Ecto neural progenitor cell (in vitro differentiated cells): Measurements from ENCODE around the gene IGFBP6.
A peak's percentile ranks its signal among the peaks of the same experiment; 100 is the strongest.
"Not testable (repeated sequence)": the region's sequence is repeated elsewhere in the genome, so short reads cannot be mapped to it uniquely, and the experiment has no call there.

Experiments
- DNase-seq: peaks from one replicate; pipeline ENCODE4 v3.0.0-alpha.2; 2018; ENCODE audit warnings: low spot score

The IGFBP6 gene

GRCh38 chr12:53096759-53097158, 708 bp upstream of the IGFBP6 start:
- no peak for DNase-seq

GRCh38 chr12:53097207-53097563, 282 bp upstream of the IGFBP6 start:
- DNase-seq = no peak

GRCh38 chr12:53098354-53098981, 1.0 kb downstream of the IGFBP6 start:
- no peak for DNase-seq

GRCh38 chr12:53099071-53099882, 1.8 kb downstream of the IGFBP6 start:
- peak; percentile 93 for DNase-seq

GRCh38 chr12:53100466-53101151, 3.1 kb downstream of the IGFBP6 start:
- DNase-seq = no peak

GRCh38 chr12:53101266-53101665, 3.8 kb downstream of the IGFBP6 start:
- DNase-seq = no peak

GRCh38 chr12:53101931-53102781, 4.7 kb downstream of the IGFBP6 start:
- no peak for DNase-seq

GRCh38 chr12:53102883-53103807, 5.7 kb downstream of the IGFBP6 start, which contains the start of gene SOAT2:
Gene SOAT2 (plus strand): TSS chr12:53103486. CDS start chr12:53103578, 92 bp downstream.
- no peak for DNase-seq

GRCh38 chr12:53103860-53104305, 6.4 kb downstream of the IGFBP6 start:
- DNase-seq = no peak

- no peak for DNase-seq
Measured at GRCh38 chr12:53105256-53105655, 7.8 kb downstream of the IGFBP6 start.

GRCh38 chr12:53105712-53106439, 8.4 kb downstream of the IGFBP6 start:
- no peak for DNase-seq

GRCh38 chr12:53107122-53107521, 9.7 kb downstream of the IGFBP6 start:
- DNase-seq = no peak

- DNase-seq = not testable (repeated sequence)
Measured at GRCh38 chr12:53112431-53112830, 15.0 kb downstream of the IGFBP6 start.

- no peak for DNase-seq
Measured at GRCh38 chr12:53113136-53113705, 15.8 kb downstream of the IGFBP6 start.

GRCh38 chr12:53113951-53114350, 16.5 kb downstream of the IGFBP6 start:
- DNase-seq = no peak

GRCh38 chr12:53115112-53115890, 17.8 kb downstream of the IGFBP6 start:
- no peak for DNase-seq

- no peak for DNase-seq
Measured at GRCh38 chr12:53115891-53116648, 18.6 kb downstream of the IGFBP6 start.

- no peak for DNase-seq
Measured at GRCh38 chr12:53118751-53119300, 21.4 kb downstream of the IGFBP6 start.
